NAMALWA (cell line): ENCODE data around the gene TRPC6.

Source experiments
- DNase-seq: peaks from one replicate; pipeline ENCODE4 v3.0.0-alpha.2; 2015; ENCODE audit warnings: low spot score

TRPC6 gene

GRCh38 chr11:101583251-101584128, at the start of gene TRPC6:
Gene TRPC6, minus strand, starts transcription at chr11:101584007. Its CDS starts 504 bp downstream, at chr11:101583503.
- DNase-seq: no peak

GRCh38 chr11:101620026-101620425, 36.2 kb upstream of the TRPC6 start:
- peak; percentile 5 for DNase-seq

- DNase-seq: no peak
Measured at GRCh38 chr11:101618709-101619108, 34.9 kb upstream of the TRPC6 start.

GRCh38 chr11:101617735-101618332, 34.0 kb upstream of the TRPC6 start:
- no peak for DNase-seq

- no peak for DNase-seq
Measured at GRCh38 chr11:101612481-101612880, 28.7 kb upstream of the TRPC6 start.

- no peak for DNase-seq
Measured at GRCh38 chr11:101600924-101601323, 17.1 kb upstream of the TRPC6 start.

- DNase-seq: no peak
Measured at GRCh38 chr11:101586965-101587364, 3.2 kb upstream of the TRPC6 start.

- no peak for DNase-seq
Measured at GRCh38 chr11:101584655-101585054, 848 bp upstream of the TRPC6 start.

GRCh38 chr11:101584129-101584515, 315 bp upstream of the TRPC6 start:
- DNase-seq: no peak

GRCh38 chr11:101582989-101583250, 887 bp downstream of the TRPC6 start:
- DNase-seq: no peak

GRCh38 chr11:101582236-101582988, 1.4 kb downstream of the TRPC6 start:
- no peak for DNase-seq

- DNase-seq: no peak
Measured at GRCh38 chr11:101577461-101577860, 6.3 kb downstream of the TRPC6 start.

- DNase-seq: no peak
Measured at GRCh38 chr11:101576456-101576855, 7.4 kb downstream of the TRPC6 start.

GRCh38 chr11:101574886-101575285, 8.9 kb downstream of the TRPC6 start:
- no peak for DNase-seq

GRCh38 chr11:101567071-101567470, 16.7 kb downstream of the TRPC6 start:
- DNase-seq: no peak

GRCh38 chr11:101566626-101567025, 17.2 kb downstream of the TRPC6 start:
- DNase-seq: no peak

- DNase-seq: no peak
Measured at GRCh38 chr11:101563166-101563565, 20.6 kb downstream of the TRPC6 start.

GRCh38 chr11:101555366-101555765, 28.4 kb downstream of the TRPC6 start:
- DNase-seq: no peak

GRCh38 chr11:101553891-101554292, 29.9 kb downstream of the TRPC6 start:
- peak; percentile 61 for DNase-seq

- no peak for DNase-seq
Measured at GRCh38 chr11:101552888-101553287, 30.9 kb downstream of the TRPC6 start.

- no peak for DNase-seq
Measured at GRCh38 chr11:101528541-101528940, 55.3 kb downstream of the TRPC6 start.

- no peak for DNase-seq
Measured at GRCh38 chr11:101523634-101524260, 60.1 kb downstream of the TRPC6 start.

GRCh38 chr11:101523193-101523592, 60.6 kb downstream of the TRPC6 start:
- DNase-seq: no peak
